ENCODE measurements around the gene ARHGEF35. TPM values are rescaled to one million over a fixed set of nuclear protein-coding genes. Genes with fewer than 3 reads are reported as not detected.
"Not testable (repeated sequence)": the region's sequence is repeated elsewhere in the genome, so short reads cannot be mapped to it uniquely, and the experiment has no call there.

Gene ARHGEF35
- polyA plus RNA-seq, 1 of the 3 experiments (the other 2 are of a cell fraction): 0.02 TPM

DNA sequence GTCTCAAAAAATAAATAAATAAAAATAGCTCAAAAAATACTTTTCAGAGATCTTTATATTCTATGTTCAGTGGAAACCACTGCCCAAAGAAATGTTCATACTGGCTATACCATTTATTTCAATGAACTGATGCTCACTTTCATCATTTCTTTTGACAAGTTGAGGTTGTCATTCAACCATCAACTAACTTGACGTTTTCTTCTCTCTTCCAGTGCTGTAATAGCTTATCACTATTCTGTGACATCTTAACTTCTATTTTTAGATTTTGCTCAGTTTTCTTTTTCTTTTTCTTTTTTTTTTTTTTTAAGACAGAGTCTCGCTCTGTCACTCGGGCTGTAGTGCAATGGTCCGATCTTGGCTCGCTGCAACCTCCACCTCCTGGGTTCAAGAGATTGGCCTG lies 21.0 kb downstream of the ARHGEF35 start:
- DNase-seq: no peak
- Histone ChIP-seq H3K4me3 (ENCODE audit: low read depth in 2 of 2, low read length in 1 of 2) (no peak overlapping the region), H3K4me1 (ENCODE audit: control insufficient read depth in 1 of 2, insufficient read depth in 2 of 2, low read depth in 1 of 2, low read length in 1 of 2) (no peaks in the 10 kb centered on the region), H3K9me2 (no peaks in the 10 kb centered on the region), H3K36me3 (replicated peaks in 1 of 2; ENCODE audit: control insufficient read depth in 1 of 2, insufficient read depth in 2 of 2, low read length in 1 of 2) (no peaks in the 10 kb centered on the region), H3K27me3 (ENCODE audit: insufficient read depth) (no peaks in the 10 kb centered on the region), H4K20me1 (ENCODE audit: insufficient read depth) (no peaks in the 10 kb centered on the region), H2AFZ (ENCODE audit: low read depth) (no peak overlapping the region), H3K79me2 (ENCODE audit: insufficient read depth) (no peaks in the 10 kb centered on the region), H3K4me2 (no peak overlapping the region), H3F3A (replicated peaks; ENCODE audit: insufficient read depth) (no peaks in the 10 kb centered on the region), H3K9ac (no peak overlapping the region), H3K9me3 (no peaks in the 10 kb centered on the region), H3K27ac (ENCODE audit: low read depth in 2 of 2, low read length in 1 of 2) (no peak overlapping the region)
- ChIA-PET POLR2A (no interaction called here), CTCF (interaction anchor here (1.0 to 2.8 kb wide), 2 partner anchors 47 to 217 kb away, joined by 4 to 9 read pairs; no protein-coding TSS in a partner anchor)
- 7% methylated on average over 5 of the region's 5 CpGs for WGBS (ENCODE audit: low lambda C conversion rate)
- TF ChIP-seq JUND (IDR thresholded peaks at IDR 0.05): no peak
- TF ChIP-seq, protein P1, sequence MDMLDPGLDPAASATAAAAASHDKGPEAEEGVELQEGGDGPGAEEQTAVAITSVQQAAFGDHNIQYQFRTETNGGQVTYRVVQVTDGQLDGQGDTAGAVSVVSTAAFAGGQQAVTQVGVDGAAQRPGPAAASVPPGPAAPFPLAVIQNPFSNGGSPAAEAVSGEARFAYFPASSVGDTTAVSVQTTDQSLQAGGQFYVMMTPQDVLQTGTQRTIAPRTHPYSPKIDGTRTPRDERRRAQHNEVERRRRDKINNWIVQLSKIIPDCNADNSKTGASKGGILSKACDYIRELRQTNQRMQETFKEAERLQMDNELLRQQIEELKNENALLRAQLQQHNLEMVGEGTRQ (IDR thresholded peaks at IDR 0.05; ENCODE audit: borderline replicate concordance, low read depth, low read length): no peak

DNA sequence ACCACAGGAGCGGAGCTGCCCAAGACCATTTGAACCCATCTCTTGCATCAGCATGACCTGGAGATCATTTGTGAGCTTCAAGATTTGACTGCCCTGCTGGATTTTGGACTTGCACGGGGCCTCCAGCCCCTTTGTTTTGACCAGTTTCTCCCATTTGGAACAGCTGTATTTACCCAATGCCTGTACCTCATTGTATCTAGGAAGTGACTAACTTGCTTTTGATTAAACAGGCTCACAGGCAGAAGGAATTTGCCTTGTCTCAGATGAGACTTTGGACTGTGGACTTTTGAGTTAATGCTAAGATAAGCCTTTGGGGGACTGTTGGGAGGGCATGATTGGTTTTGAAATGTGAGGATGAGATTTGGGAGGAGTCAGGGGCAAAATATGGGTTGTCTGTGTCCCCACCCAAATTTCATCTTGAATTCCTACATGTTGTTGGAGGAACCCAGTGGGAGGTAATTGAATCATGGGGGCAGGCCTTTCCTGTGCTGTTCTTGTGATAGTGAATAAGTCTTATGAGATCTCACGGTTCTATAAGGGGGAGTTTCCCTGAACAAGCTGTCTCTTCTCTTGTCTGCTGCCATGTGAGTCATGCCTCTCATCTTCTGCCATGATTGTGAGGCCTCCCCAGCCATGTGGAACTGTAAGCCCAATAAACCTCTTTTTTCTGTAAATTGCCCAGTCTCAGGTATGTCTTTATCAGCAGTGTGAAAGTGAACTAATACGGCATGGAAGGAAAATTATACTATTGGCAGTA lies 23.9 kb downstream of the ARHGEF35 start:
- DNase-seq; H3K4me2 ChIP-seq; H3K9me3 ChIP-seq; H3K27ac ChIP-seq (ENCODE audit: low read depth in 2 of 2, low read length in 1 of 2); H2AFZ ChIP-seq (ENCODE audit: low read depth); H3K4me3 ChIP-seq (ENCODE audit: low read depth in 2 of 2, low read length in 1 of 2); H3K9ac ChIP-seq; H3K4me1 ChIP-seq (ENCODE audit: control insufficient read depth in 1 of 2, insufficient read depth in 2 of 2, low read depth in 1 of 2, low read length in 1 of 2); H3K36me3 ChIP-seq (replicated peaks in 1 of 2; ENCODE audit: control insufficient read depth in 1 of 2, insufficient read depth in 2 of 2, low read length in 1 of 2); H3K79me2 ChIP-seq (ENCODE audit: insufficient read depth); POLR2A ChIA-PET; H3F3A ChIP-seq (replicated peaks; ENCODE audit: insufficient read depth); H4K20me1 ChIP-seq (ENCODE audit: insufficient read depth); H3K9me2 ChIP-seq; CTCF ChIA-PET; H3K27me3 ChIP-seq (ENCODE audit: insufficient read depth): not testable (repeated sequence)
- WGBS (ENCODE audit: low lambda C conversion rate): 2% methylated on average over 3 of the region's 4 CpGs

DNA sequence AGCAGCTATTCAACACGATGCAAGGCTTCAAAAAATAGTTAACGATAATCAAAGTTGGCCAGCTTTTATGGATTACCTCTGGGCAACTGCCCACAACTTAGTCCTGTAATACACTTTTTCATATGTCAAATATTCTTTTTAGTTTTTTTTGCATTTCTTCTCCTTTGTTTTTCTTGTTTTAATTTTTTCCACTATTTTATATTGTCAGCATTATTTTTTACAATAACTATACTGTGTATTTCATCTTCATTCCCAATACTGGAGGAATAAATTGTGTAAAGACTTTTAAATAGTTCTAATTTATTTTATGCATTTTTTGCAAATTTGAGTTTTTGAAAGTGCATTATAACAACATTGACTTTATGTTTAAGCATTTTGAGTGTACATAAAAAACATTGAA lies 30.8 kb downstream of the ARHGEF35 start:
- no peak overlapping the region for H3K4me2 ChIP-seq
- H3K9me3 ChIP-seq: no peaks in the 10 kb centered on the region
- H3K36me3 ChIP-seq (replicated peaks in 1 of 2; ENCODE audit: control insufficient read depth in 1 of 2, insufficient read depth in 2 of 2, low read length in 1 of 2): no peaks in the 10 kb centered on the region
- WGBS (ENCODE audit: low lambda C conversion rate): 2% methylated on average over 2 of the region's 2 CpGs
- H3K9ac ChIP-seq: no peak overlapping the region
- no peaks in the 10 kb centered on the region for H3K9me2 ChIP-seq
- H3K79me2 ChIP-seq (ENCODE audit: insufficient read depth): no peaks in the 10 kb centered on the region
- H3K27ac ChIP-seq (ENCODE audit: low read depth in 2 of 2, low read length in 1 of 2): no peak overlapping the region
- no peak overlapping the region for H2AFZ ChIP-seq (ENCODE audit: low read depth)
- H3F3A ChIP-seq (replicated peaks; ENCODE audit: insufficient read depth): no peaks in the 10 kb centered on the region
- no peak for DNase-seq
- ChIA-PET CTCF (no interaction called here), POLR2A (no interaction called here)
- no peaks in the 10 kb centered on the region for H3K27me3 ChIP-seq (ENCODE audit: insufficient read depth)
- H4K20me1 ChIP-seq (ENCODE audit: insufficient read depth): no peaks in the 10 kb centered on the region
- H3K4me3 ChIP-seq (ENCODE audit: low read depth in 2 of 2, low read length in 1 of 2): no peak overlapping the region
- no peaks in the 10 kb centered on the region for H3K4me1 ChIP-seq (ENCODE audit: control insufficient read depth in 1 of 2, insufficient read depth in 2 of 2, low read depth in 1 of 2, low read length in 1 of 2)
- TF ChIP-seq, protein P2, sequence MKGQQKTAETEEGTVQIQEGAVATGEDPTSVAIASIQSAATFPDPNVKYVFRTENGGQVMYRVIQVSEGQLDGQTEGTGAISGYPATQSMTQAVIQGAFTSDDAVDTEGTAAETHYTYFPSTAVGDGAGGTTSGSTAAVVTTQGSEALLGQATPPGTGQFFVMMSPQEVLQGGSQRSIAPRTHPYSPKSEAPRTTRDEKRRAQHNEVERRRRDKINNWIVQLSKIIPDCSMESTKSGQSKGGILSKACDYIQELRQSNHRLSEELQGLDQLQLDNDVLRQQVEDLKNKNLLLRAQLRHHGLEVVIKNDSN (IDR thresholded peaks at IDR 0.05; ENCODE audit: borderline replicate concordance, low read depth): no peak
- TF ChIP-seq, protein P3, sequence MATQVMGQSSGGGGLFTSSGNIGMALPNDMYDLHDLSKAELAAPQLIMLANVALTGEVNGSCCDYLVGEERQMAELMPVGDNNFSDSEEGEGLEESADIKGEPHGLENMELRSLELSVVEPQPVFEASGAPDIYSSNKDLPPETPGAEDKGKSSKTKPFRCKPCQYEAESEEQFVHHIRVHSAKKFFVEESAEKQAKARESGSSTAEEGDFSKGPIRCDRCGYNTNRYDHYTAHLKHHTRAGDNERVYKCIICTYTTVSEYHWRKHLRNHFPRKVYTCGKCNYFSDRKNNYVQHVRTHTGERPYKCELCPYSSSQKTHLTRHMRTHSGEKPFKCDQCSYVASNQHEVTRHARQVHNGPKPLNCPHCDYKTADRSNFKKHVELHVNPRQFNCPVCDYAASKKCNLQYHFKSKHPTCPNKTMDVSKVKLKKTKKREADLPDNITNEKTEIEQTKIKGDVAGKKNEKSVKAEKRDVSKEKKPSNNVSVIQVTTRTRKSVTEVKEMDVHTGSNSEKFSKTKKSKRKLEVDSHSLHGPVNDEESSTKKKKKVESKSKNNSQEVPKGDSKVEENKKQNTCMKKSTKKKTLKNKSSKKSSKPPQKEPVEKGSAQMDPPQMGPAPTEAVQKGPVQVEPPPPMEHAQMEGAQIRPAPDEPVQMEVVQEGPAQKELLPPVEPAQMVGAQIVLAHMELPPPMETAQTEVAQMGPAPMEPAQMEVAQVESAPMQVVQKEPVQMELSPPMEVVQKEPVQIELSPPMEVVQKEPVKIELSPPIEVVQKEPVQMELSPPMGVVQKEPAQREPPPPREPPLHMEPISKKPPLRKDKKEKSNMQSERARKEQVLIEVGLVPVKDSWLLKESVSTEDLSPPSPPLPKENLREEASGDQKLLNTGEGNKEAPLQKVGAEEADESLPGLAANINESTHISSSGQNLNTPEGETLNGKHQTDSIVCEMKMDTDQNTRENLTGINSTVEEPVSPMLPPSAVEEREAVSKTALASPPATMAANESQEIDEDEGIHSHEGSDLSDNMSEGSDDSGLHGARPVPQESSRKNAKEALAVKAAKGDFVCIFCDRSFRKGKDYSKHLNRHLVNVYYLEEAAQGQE (IDR thresholded peaks at IDR 0.05; ENCODE audit: low read depth, low read length): no peak
- TF ChIP-seq FOXM1 (IDR thresholded peaks at IDR 0.05; ENCODE audit: low read depth) (no peak), NFIC (IDR thresholded peaks at IDR 0.05; ENCODE audit: borderline replicate concordance) (no peak), EP300 (IDR thresholded peaks at IDR 0.05; ENCODE audit: borderline replicate concordance in 1 of 2, low read depth in 1 of 2, low read length in 1 of 2) (no peak), EZH2phosphoT487 (IDR thresholded peaks at IDR 0.05; ENCODE audit: borderline replicate concordance, low read depth) (no peak), YY1 (IDR thresholded peaks at IDR 0.05; ENCODE audit: low read depth) (no peak), RCOR1 (IDR thresholded peaks at IDR 0.05; ENCODE audit: low read length) (no peak), SMC3 (IDR thresholded peaks at IDR 0.05; ENCODE audit: low read depth, low read length) (no peak), CHD2 (IDR thresholded peaks at IDR 0.05; ENCODE audit: low read length, partially characterized antibody) (no peak), TEAD4 (IDR thresholded peaks at IDR 0.05; ENCODE audit: borderline replicate concordance, insufficient read depth) (no peak), RFX5 (IDR thresholded peaks at IDR 0.05; ENCODE audit: low read length) (no peak)
- TF ChIP-seq, protein P4, sequence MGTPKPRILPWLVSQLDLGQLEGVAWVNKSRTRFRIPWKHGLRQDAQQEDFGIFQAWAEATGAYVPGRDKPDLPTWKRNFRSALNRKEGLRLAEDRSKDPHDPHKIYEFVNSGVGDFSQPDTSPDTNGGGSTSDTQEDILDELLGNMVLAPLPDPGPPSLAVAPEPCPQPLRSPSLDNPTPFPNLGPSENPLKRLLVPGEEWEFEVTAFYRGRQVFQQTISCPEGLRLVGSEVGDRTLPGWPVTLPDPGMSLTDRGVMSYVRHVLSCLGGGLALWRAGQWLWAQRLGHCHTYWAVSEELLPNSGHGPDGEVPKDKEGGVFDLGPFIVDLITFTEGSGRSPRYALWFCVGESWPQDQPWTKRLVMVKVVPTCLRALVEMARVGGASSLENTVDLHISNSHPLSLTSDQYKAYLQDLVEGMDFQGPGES (IDR thresholded peaks at IDR 0.05; ENCODE audit: low read depth, low read length): no peak
